HL-60 (cell line): ENCODE measurements around the gene ANGPT4.

Experiments
- CTCF ChIP-seq: IDR thresholded peaks from one replicate; pipeline ENCODE4 v1.5.1; 2011; ENCODE audit warnings: low read length, control low read depth, inconsistent platforms; ENCODE audit not compliant: insufficient read depth
- GABPA ChIP-seq: IDR thresholded peaks from 2 replicates; pipeline ENCODE4 v1.6.1; 2012; ENCODE audit warnings: low read depth
- POLR2AphosphoS5 ChIP-seq: IDR thresholded peaks from 2 replicates; pipeline ENCODE4 v1.6.1; 2012; ENCODE audit warnings: low read depth
- REST ChIP-seq: IDR thresholded peaks from 2 replicates; pipeline ENCODE4 v1.6.1; 2012; ENCODE audit warnings: low read depth; ENCODE audit not compliant: insufficient replicate concordance

GRCh38 chr20:909641-910040, 6.5 kb downstream of the ANGPT4 start:
- TF ChIP-seq CTCF (no peak), POLR2AphosphoS5 (no peak), GABPA (no peak), REST (no peak)
